Upper lobe of left lung (tissue), 6 donors: Measurements from ENCODE around the gene CHRNG. TPM values are rescaled to one million over a fixed set of nuclear protein-coding genes. Genes with fewer than 3 reads are reported as not detected.
A peak's percentile ranks its signal among the peaks of the same experiment; 100 is the strongest.

ENCODE experiments used
- ATAC-seq, 2 donors: fragments of 200-7000 bp; cut with Tn5 transposase; one replicate each; pipeline ENCODE4 v1.9.1; 2022; ENCODE audit warnings: mild to moderate bottlenecking in 2 of 2, moderate library complexity in 2 of 2; ENCODE audit not compliant: low FRiP score in 2 of 2
- DNase-seq, 2 donors: peaks; one replicate each; pipeline ENCODE4 v3.0.0-alpha.2; 2019 to 2020
- H3K27ac ChIP-seq, 4 donors: fragments of 200-600 bp; sonication (generic); one replicate each; pipeline ENCODE4 v1.5.1; 2016 to 2019
- H3K27me3 ChIP-seq, 4 donors: fragments of 200-600 bp; sonication (generic); one replicate each; pipeline ENCODE4 v1.5.1; 2017 to 2019
- H3K36me3 ChIP-seq, 4 donors: fragments of 200-600 bp; sonication (generic); one replicate each; pipeline ENCODE4 v1.5.1; 2016 to 2019
- H3K4me1 ChIP-seq, 4 donors: fragments of 200-600 bp; sonication (generic); one replicate each; pipeline ENCODE4 v1.5.1; 2018 to 2019
- H3K4me3 ChIP-seq, 4 donors: fragments of 200-600 bp; sonication (generic); one replicate each; pipeline ENCODE4 v1.5.1; 2017 to 2019; ENCODE audit warnings: mild to moderate bottlenecking in 2 of 4, moderate library complexity in 1 of 4
- H3K9me3 ChIP-seq, 4 donors: fragments of 200-600 bp; sonication (generic); one replicate each; pipeline ENCODE4 v1.5.1; 2018 to 2019
- EP300 ChIP-seq, 4 donors: sonication (generic); formaldehyde crosslinking; IDR thresholded peaks; one replicate each; pipeline ENCODE4 v1.5.1; 2017; ENCODE audit warnings: antibody characterized with exemption in 4 of 4, control low read depth in 2 of 4
- POLR2A ChIP-seq, 4 donors: fragments of 450-650 bp; IDR thresholded peaks; one replicate each; pipeline ENCODE4 v1.5.1; 2016 to 2017; ENCODE audit warnings: antibody characterized with exemption in 4 of 4, mild to moderate bottlenecking in 2 of 4
- POLR2AphosphoS5 ChIP-seq, 2 donors: sonication (generic); formaldehyde crosslinking; IDR thresholded peaks; one replicate each; pipeline ENCODE4 v1.5.1; 2017; ENCODE audit warnings: antibody characterized with exemption in 2 of 2
- WGBS, 2 donors: methylation state at CpG; one replicate each; pipeline ENCODE4 v1.1.5; 2017 to 2018; 5-methylcytosine and 5-hydroxymethylcytosine counted together
- total RNA-seq, 6 donors: library from RNA; depleted of rRNA in 4 of 6; stranded (reverse); fragments of >200 nt in 4 of 6; gene quantifications; one replicate each; pipeline versions ENCODE4 v1.1.0 to v1.2.1, GENCODE V29; 2016 to 2021
- TF ChIP-seq, protein P1 (sequence below), 6 experiments: fragments of 450-650 bp in 4 of 6; fragments of 200-600 bp in 2 of 6; sonication (generic) in 2 of 6; IDR thresholded peaks; one replicate each; pipeline ENCODE4 v1.5.1; 2016 to 2019; ENCODE audit warnings: antibody characterized with exemption in 6 of 6
- donor health status: DM: no; HTN: no; CAD: no; lungs with moderate emphysema.
- donor health status: DM: no; HTN: yes; CAD: no; lungs with severe emphysema.

CHRNG gene
- total RNA-seq, 6 donors from 2014 or later = not detected

- DNase-seq (peak in 1 of 2 donors; percentile 75), ATAC-seq (no peak)
- Histone ChIP-seq H3K27ac (no peak overlapping the region), H3K9me3 (no peaks in the 10 kb centered on the region), H3K36me3 (peaks cover 0 to 7% (median 0%) of the 10 kb centered on the region in 4 donors), H3K4me1 (peaks cover 0 to 11% (median 5%) of the 10 kb centered on the region in 4 donors), H3K4me3 (no peak overlapping the region), H3K27me3 (no peaks in the 10 kb centered on the region)
- 89 to 90% methylated on average over 8 to 20 of the region's 20 CpGs for WGBS, 2 donors
- TF ChIP-seq, protein P1, sequence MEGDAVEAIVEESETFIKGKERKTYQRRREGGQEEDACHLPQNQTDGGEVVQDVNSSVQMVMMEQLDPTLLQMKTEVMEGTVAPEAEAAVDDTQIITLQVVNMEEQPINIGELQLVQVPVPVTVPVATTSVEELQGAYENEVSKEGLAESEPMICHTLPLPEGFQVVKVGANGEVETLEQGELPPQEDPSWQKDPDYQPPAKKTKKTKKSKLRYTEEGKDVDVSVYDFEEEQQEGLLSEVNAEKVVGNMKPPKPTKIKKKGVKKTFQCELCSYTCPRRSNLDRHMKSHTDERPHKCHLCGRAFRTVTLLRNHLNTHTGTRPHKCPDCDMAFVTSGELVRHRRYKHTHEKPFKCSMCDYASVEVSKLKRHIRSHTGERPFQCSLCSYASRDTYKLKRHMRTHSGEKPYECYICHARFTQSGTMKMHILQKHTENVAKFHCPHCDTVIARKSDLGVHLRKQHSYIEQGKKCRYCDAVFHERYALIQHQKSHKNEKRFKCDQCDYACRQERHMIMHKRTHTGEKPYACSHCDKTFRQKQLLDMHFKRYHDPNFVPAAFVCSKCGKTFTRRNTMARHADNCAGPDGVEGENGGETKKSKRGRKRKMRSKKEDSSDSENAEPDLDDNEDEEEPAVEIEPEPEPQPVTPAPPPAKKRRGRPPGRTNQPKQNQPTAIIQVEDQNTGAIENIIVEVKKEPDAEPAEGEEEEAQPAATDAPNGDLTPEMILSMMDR (IDR thresholded peaks at IDR 0.05) = no peak
- TF ChIP-seq POLR2A (IDR thresholded peaks at IDR 0.05) (no peak), EP300 (IDR thresholded peaks at IDR 0.05) (no peak), POLR2AphosphoS5 (IDR thresholded peaks at IDR 0.05) (no peak)
Measured at GRCh38 chr2:232542715-232543467, 3.4 kb downstream of the CHRNG start.

DNA sequence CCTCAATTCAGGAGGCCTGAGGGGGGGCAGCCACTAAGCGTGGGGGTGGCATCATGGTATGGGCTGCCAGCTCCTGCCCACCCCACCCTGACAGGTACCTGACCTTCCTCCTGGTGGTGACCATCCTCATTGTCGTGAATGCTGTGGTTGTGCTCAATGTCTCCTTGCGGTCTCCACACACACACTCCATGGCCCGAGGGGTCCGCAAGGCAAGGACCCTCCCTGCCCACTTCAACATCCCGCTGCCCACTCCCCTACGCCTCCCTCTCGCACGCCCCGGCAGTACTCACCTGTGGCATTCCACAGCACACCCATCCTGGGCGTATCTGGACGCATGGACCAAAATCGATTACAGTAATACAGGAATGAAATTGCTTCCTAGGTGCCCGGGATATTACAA is 4.0 kb downstream of the CHRNG start:
- no peak for DNase-seq
- TF ChIP-seq EP300 (IDR thresholded peaks at IDR 0.05) (no peak), POLR2AphosphoS5 (IDR thresholded peaks at IDR 0.05) (no peak), POLR2A (IDR thresholded peaks at IDR 0.05) (no peak)
- TF ChIP-seq, protein P1 (IDR thresholded peaks at IDR 0.05) = no peak
- H3K4me1 ChIP-seq = peaks cover 0 to 11% (median 5%) of the 10 kb centered on the region in 4 donors
- no peak overlapping the region for H3K27ac ChIP-seq
- H3K27me3 ChIP-seq = no peaks in the 10 kb centered on the region
- peaks cover 0 to 7% (median 0%) of the 10 kb centered on the region in 4 donors for H3K36me3 ChIP-seq
- no peak overlapping the region for H3K4me3 ChIP-seq
- no peaks in the 10 kb centered on the region for H3K9me3 ChIP-seq
- no peak for ATAC-seq
- WGBS, 2 donors = 89 to 96% methylated on average over 13 to 14 of the region's 14 CpGs

- H3K36me3 ChIP-seq = peaks cover 0 to 7% (median 0%) of the 10 kb centered on the region in 4 donors
- WGBS, 2 donors = 94 to 96% methylated on average over 14 to 17 of the region's 19 CpGs
- ATAC-seq (no peak), DNase-seq (peak; percentile 17 to 77)
- no peak for TF ChIP-seq POLR2AphosphoS5 (IDR thresholded peaks at IDR 0.05)
- TF ChIP-seq POLR2A (IDR thresholded peaks at IDR 0.05) = no peak
- TF ChIP-seq, protein P1 (IDR thresholded peaks at IDR 0.05) = no peak
- TF ChIP-seq EP300 (IDR thresholded peaks at IDR 0.05) = no peak
- peaks cover 0 to 11% (median 6%) of the 10 kb centered on the region in 4 donors for H3K4me1 ChIP-seq
- no peak overlapping the region for H3K27ac ChIP-seq
- no peaks in the 10 kb centered on the region for H3K9me3 ChIP-seq
- no peak overlapping the region for H3K4me3 ChIP-seq
- no peaks in the 10 kb centered on the region for H3K27me3 ChIP-seq
Measured at GRCh38 chr2:232543928-232544631, 4.6 kb downstream of the CHRNG start.

- WGBS, 2 donors = 93 to 100% methylated on average over 6 of the region's 6 CpGs
Measured at GRCh38 chr2:232544674-232545073, 5.2 kb downstream of the CHRNG start.

More at GRCh38 chr2:232544674-232545073, 5.2 kb downstream of the CHRNG start:
- H3K4me1 ChIP-seq = peaks cover 3 to 17% (median 10%) of the 10 kb centered on the region in 4 donors
- H3K36me3 ChIP-seq = peaks cover 0 to 7% (median 0%) of the 10 kb centered on the region in 4 donors
- no peaks in the 10 kb centered on the region for H3K9me3 ChIP-seq
- ATAC-seq (no peak), DNase-seq (no peak)
- TF ChIP-seq EP300 (IDR thresholded peaks at IDR 0.05) = no peak
- TF ChIP-seq POLR2A (IDR thresholded peaks at IDR 0.05) = no peak
- TF ChIP-seq, protein P1 (IDR thresholded peaks at IDR 0.05) = no peak
- TF ChIP-seq POLR2AphosphoS5 (IDR thresholded peaks at IDR 0.05) = no peak
- H3K4me3 ChIP-seq = no peak overlapping the region
- no peaks in the 10 kb centered on the region for H3K27me3 ChIP-seq
- no peak overlapping the region for H3K27ac ChIP-seq
